Measurements from ENCODE around the gene ZEB2. TPM values are rescaled to one million over a fixed set of nuclear protein-coding genes. Genes with fewer than 3 reads are reported as not detected.

ZEB2 gene
- total RNA-seq, 1 donor from 2014 or later: 106 TPM

GRCh38 chr2:144529841-144530240 is 9.9 kb upstream of the ZEB2 start:
- H3K27me3 Mint-ChIP-seq (ENCODE audit: insufficient read depth, low read depth): no peaks in the 10 kb centered on the region
- H3K4me3 Mint-ChIP-seq: no peak overlapping the region
- TF ChIP-seq CTCF (IDR thresholded peaks at IDR 0.05) (no peak), EZH2phosphoT487 (IDR thresholded peaks at IDR 0.05) (no peak), EZH2 (IDR thresholded peaks at IDR 0.05) (no peak)

GRCh38 chr2:144528108-144528507 is 8.2 kb upstream of the ZEB2 start:
- Mint-ChIP-seq H3K27ac (no peak overlapping the region), H3K9me3 (no peaks in the 10 kb centered on the region), H3K27me3 (ENCODE audit: insufficient read depth, low read depth) (no peaks in the 10 kb centered on the region), H3K4me3 (no peak overlapping the region), H3K4me1 (peaks cover 31% of the 10 kb centered on the region), H3K36me3 (no peaks in the 10 kb centered on the region)
- Histone ChIP-seq H3K9ac (no peak overlapping the region), H3K4me2 (no peak overlapping the region), H3K4me1 (peaks cover 11% of the 10 kb centered on the region), H2AFZ (replicated peaks) (no peak overlapping the region), H3F3A (ENCODE audit: low read depth) (peaks cover 23% of the 10 kb centered on the region), H3K9me3 (ENCODE audit: low read depth) (no peaks in the 10 kb centered on the region), H3K4me3 (no peak overlapping the region), H3K79me2 (ENCODE audit: low read depth) (no peaks in the 10 kb centered on the region), H3K27ac (no peak overlapping the region), H3K27me3 (no peaks in the 10 kb centered on the region), H4K20me1 (ENCODE audit: low read depth) (no peaks in the 10 kb centered on the region), H3K36me3 (no peaks in the 10 kb centered on the region)
- DNase-seq (ENCODE audit: low spot score): no peak
- TF ChIP-seq CTCF (IDR thresholded peaks at IDR 0.05) (no peak), EZH2 (IDR thresholded peaks at IDR 0.05) (no peak), EZH2phosphoT487 (IDR thresholded peaks at IDR 0.05) (no peak)

More at GRCh38 chr2:144529841-144530240, 9.9 kb upstream of the ZEB2 start:
- Histone ChIP-seq H3F3A (ENCODE audit: low read depth) (peaks cover 8% of the 10 kb centered on the region), H3K27ac (no peak overlapping the region), H3K9me3 (ENCODE audit: low read depth) (no peaks in the 10 kb centered on the region), H3K36me3 (no peaks in the 10 kb centered on the region), H3K4me3 (no peak overlapping the region), H3K4me1 (peaks cover 8% of the 10 kb centered on the region), H3K27me3 (no peaks in the 10 kb centered on the region), H3K9ac (no peak overlapping the region), H4K20me1 (ENCODE audit: low read depth) (no peaks in the 10 kb centered on the region), H3K4me2 (no peak overlapping the region), H2AFZ (replicated peaks) (no peak overlapping the region), H3K79me2 (ENCODE audit: low read depth) (no peaks in the 10 kb centered on the region)
- no peak for DNase-seq (ENCODE audit: low spot score)
- Mint-ChIP-seq H3K36me3 (no peaks in the 10 kb centered on the region), H3K9me3 (peaks cover 3% of the 10 kb centered on the region), H3K27ac (no peak overlapping the region), H3K4me1 (peaks cover 24% of the 10 kb centered on the region)

- H3K9me3 Mint-ChIP-seq: no peaks in the 10 kb centered on the region
- H3K79me2 ChIP-seq (ENCODE audit: low read depth): no peaks in the 10 kb centered on the region
- H3K4me2 ChIP-seq: no peak overlapping the region
- H3K4me3 ChIP-seq: no peak overlapping the region
- no peaks in the 10 kb centered on the region for H3K9me3 ChIP-seq (ENCODE audit: low read depth)
- no peak overlapping the region for H3K27ac ChIP-seq
- no peak overlapping the region for H3K27ac Mint-ChIP-seq
- peaks cover 19% of the 10 kb centered on the region for H3K4me1 ChIP-seq
- peaks cover 42% of the 10 kb centered on the region for H3K4me1 Mint-ChIP-seq
- DNase-seq (ENCODE audit: low spot score): no peak
- no peak overlapping the region for H3K9ac ChIP-seq
- H3K4me3 Mint-ChIP-seq: no peak overlapping the region
- H3F3A ChIP-seq (ENCODE audit: low read depth): peaks cover 33% of the 10 kb centered on the region
- no peaks in the 10 kb centered on the region for H3K27me3 Mint-ChIP-seq (ENCODE audit: insufficient read depth, low read depth)
- H4K20me1 ChIP-seq (ENCODE audit: low read depth): no peaks in the 10 kb centered on the region
- no peaks in the 10 kb centered on the region for H3K36me3 Mint-ChIP-seq
- H3K36me3 ChIP-seq: no peaks in the 10 kb centered on the region
- H2AFZ ChIP-seq (replicated peaks): no peak overlapping the region
- no peak for TF ChIP-seq EZH2phosphoT487 (IDR thresholded peaks at IDR 0.05)
- TF ChIP-seq CTCF (IDR thresholded peaks at IDR 0.05): no peak
- no peak for TF ChIP-seq EZH2 (IDR thresholded peaks at IDR 0.05)
- H3K27me3 ChIP-seq: no peaks in the 10 kb centered on the region
These were observed 6.9 kb upstream of the ZEB2 start for GRCh38 chr2:144526831-144527230.
